Measurements from ENCODE around the gene SCARB2.

GRCh38 chr4:76182463-76182862 is 31.2 kb downstream of the SCARB2 start:
- TF ChIP-seq CTCF (optimal IDR thresholded peaks at IDR 0.05 in 1 of 3, IDR thresholded peaks at IDR 0.05 in 1 of 3, conservative IDR thresholded peaks at IDR 0.05 in 1 of 3; ENCODE audit: extremely low read depth in 1 of 3, insufficient read depth in 2 of 3, low read length in 3 of 3) (no peak), EZH2 (IDR thresholded peaks at IDR 0.05; ENCODE audit: low read length) (no peak)

Measured in keratinocyte (primary cell).